Activated CD4-positive, alpha-beta memory T cell treated with anti-CD3 and anti-CD28 coated beads for 36 hours (primary cell): ENCODE data around the gene ERGIC3. TPM values are rescaled to one million over a fixed set of nuclear protein-coding genes. Genes with fewer than 3 reads are reported as not detected.

ENCODE experiments used
- CTCF ChIA-PET: fragments of 350-600 bp; sonication (Branson Sonifier 250); formaldehyde crosslinking; loops from one replicate; lab custom pipeline; 2021; ENCODE audit warnings: antibody characterized with exemption, inconsistent platforms; lab: Charles Lee
- POLR2A ChIA-PET: fragments of 350-600 bp; sonication (Branson Sonifier 250); formaldehyde crosslinking; loops from one replicate; lab custom pipeline; 2021; ENCODE audit warnings: antibody characterized with exemption; lab: Charles Lee
- DNase-seq: peaks from one replicate; pipeline ENCODE4 v3.0.0-alpha.2; 2020
- H3K27ac Mint-ChIP-seq: one replicate; pipeline ENCODE4 v1.8.0; 2021; ENCODE audit warnings: mixed read lengths
- H3K27me3 Mint-ChIP-seq: one replicate; pipeline ENCODE4 v1.8.0; 2021; ENCODE audit warnings: mixed read lengths
- H3K36me3 Mint-ChIP-seq: one replicate; pipeline ENCODE4 v1.8.0; 2021; ENCODE audit warnings: mixed read lengths
- H3K4me1 Mint-ChIP-seq: one replicate; pipeline ENCODE4 v1.8.0; 2021; ENCODE audit warnings: low read depth, mixed read lengths
- H3K4me3 Mint-ChIP-seq: one replicate; pipeline ENCODE4 v1.8.0; 2021; ENCODE audit warnings: mild to moderate bottlenecking, mixed read lengths
- H3K9me3 Mint-ChIP-seq: one replicate; pipeline ENCODE4 v1.8.0; 2021; ENCODE audit warnings: mixed read lengths
- intact Hi-C: fragments of 100-400 bp; cut with micrococcal nuclease; formaldehyde crosslinking; loops from one replicate; pipeline ENCODE4 v1.15.1; 2023
- total RNA-seq, 2 experiments: library from RNA; stranded (reverse); gene quantifications; one replicate each; pipeline ENCODE4 v1.2.3, GENCODE V29; 2021

The ERGIC3 gene
- total RNA-seq, 2 experiments from 2014 or later, result 109 to 120 TPM

DNA sequence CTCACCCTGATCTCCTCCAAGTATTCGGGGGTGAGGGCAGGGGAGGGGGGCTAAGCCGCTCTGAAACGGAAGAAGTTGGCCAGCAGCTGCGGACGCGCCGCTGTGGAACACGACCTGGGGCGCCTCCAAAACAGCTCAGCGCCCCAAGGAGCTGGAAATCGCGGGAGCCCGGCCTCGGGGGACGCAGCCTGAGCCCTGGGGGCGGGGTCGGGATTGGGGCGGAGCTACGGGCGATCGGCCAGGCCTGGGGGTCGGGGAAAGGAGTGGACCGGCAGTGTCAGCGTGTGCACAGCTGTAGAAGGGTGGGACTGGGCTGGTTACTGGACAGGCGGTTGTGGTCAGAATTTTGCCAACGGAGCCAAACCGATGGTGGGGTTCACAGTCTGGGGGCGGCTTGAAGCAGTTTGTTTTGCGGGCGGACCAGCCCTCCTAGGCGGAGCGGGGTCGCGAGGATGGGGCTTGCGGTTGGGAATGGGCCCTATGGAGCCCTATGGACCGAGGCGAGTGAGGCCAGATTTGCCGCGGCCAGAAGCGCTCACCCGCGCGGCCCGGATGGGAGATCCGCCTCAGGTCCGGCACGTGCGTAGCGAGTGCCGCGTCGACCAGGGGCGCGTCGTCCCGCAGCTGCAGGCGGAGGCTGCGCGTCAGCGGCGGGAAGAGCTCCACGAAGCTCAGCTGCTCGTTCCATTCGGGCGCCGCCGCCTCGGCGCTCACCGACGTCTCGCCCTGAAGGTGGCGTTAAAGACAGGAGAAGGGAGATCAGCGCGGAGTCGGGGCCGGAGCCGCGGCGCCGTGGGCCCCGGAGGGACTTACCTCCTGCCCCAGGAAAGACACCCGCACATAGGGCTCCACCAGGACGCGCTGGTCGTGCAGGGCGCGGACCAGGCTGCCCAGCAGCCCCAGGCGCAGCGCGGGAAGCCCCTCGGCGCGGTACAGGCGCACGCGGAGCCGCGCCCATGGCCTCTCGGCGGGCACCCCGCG, 59.4 kb downstream of the ERGIC3 start:
- Mint-ChIP-seq H3K9me3 (no peaks in the 10 kb centered on the region), H3K36me3 (no peaks in the 10 kb centered on the region), H3K27me3 (peaks cover 18% of the 10 kb centered on the region), H3K27ac (no peak overlapping the region), H3K4me1 (peaks cover 9% of the 10 kb centered on the region), H3K4me3 (peak overlapping the region; percentile 67)
- ChIA-PET POLR2A (interaction anchor here (0.7 to 2.1 kb wide), 3 partner anchors 14 to 63 kb away, joined by 3 to 8 read pairs (median 6); partner anchors contain the start of genes ERGIC3 and SPAG4), CTCF (interaction anchor here (0.6 to 2.0 kb wide), 25 partner anchors 13 to 504 kb away, joined by 3 to 16 read pairs (median 4); partner anchors contain the start of genes ERGIC3, NFS1, ROMO1 and SCAND1)
- peak; percentile 89 for DNase-seq
- intact Hi-C loops, result loop anchor here (1.0 to 5.0 kb wide), 4 partner anchors 15 to 351 kb away; partner anchors contain the start of gene SCAND1

GRCh38 chr20:35601990-35602389, 60.1 kb downstream of the ERGIC3 start:
- POLR2A ChIA-PET, result interaction anchor here (0.7 to 2.1 kb wide), 4 partner anchors 14 to 62 kb away, joined by 3 to 8 read pairs (median 4); partner anchors contain the start of genes ERGIC3 and SPAG4
- no peaks in the 10 kb centered on the region for H3K9me3 Mint-ChIP-seq
- intact Hi-C loops, result loop anchor here (1.0 to 5.0 kb wide), 4 partner anchors 14 to 350 kb away; partner anchors contain the start of gene SCAND1
- no peaks in the 10 kb centered on the region for H3K36me3 Mint-ChIP-seq
- no peak for DNase-seq
- no peak overlapping the region for H3K27ac Mint-ChIP-seq
- H3K4me1 Mint-ChIP-seq, result peaks cover 9% of the 10 kb centered on the region
- no peak overlapping the region for H3K4me3 Mint-ChIP-seq
- CTCF ChIA-PET, result interaction anchor here (1.0 to 2.0 kb wide), 18 partner anchors 14 to 352 kb away, joined by 3 to 16 read pairs (median 5); partner anchors contain the start of genes ERGIC3, NFS1, ROMO1 and SCAND1
- H3K27me3 Mint-ChIP-seq, result peaks cover 18% of the 10 kb centered on the region

GRCh38 chr20:35602851-35603495, 61.1 kb downstream of the ERGIC3 start:
- DNase-seq, result no peak
- POLR2A ChIA-PET, result interaction anchor here (1.3 kb wide), 1 partner anchor 61 kb away, joined by 3 read pairs; no protein-coding TSS in a partner anchor
- CTCF ChIA-PET, result interaction anchor here (1.1 to 1.4 kb wide), 2 partner anchors 16 to 351 kb away, joined by 3 to 5 read pairs; partner anchors contain the start of gene SCAND1
- Mint-ChIP-seq H3K27me3 (peaks cover 17% of the 10 kb centered on the region), H3K27ac (no peak overlapping the region), H3K36me3 (no peaks in the 10 kb centered on the region), H3K9me3 (no peaks in the 10 kb centered on the region), H3K4me1 (peaks cover 9% of the 10 kb centered on the region), H3K4me3 (no peak overlapping the region)
- intact Hi-C loops, result loop anchor here (5.0 kb wide), 2 partner anchors 279 to 349 kb away; partner anchors contain the start of gene SCAND1

- ChIA-PET POLR2A (no interaction called here), CTCF (interaction anchor here (0.7 to 2.3 kb wide), 4 partner anchors 12 to 389 kb away, joined by 3 to 12 read pairs (median 4); partner anchors contain the start of gene SPAG4)
- peaks cover 17% of the 10 kb centered on the region for H3K27me3 Mint-ChIP-seq
- H3K27ac Mint-ChIP-seq, result no peak overlapping the region
- no peaks in the 10 kb centered on the region for H3K36me3 Mint-ChIP-seq
- intact Hi-C loops, result loop anchor here (5.0 kb wide), 2 partner anchors 278 to 348 kb away; partner anchors contain the start of gene SCAND1
- H3K4me3 Mint-ChIP-seq, result no peak overlapping the region
- peaks cover 9% of the 10 kb centered on the region for H3K4me1 Mint-ChIP-seq
- H3K9me3 Mint-ChIP-seq, result no peaks in the 10 kb centered on the region
- DNase-seq, result no peak
Measured at GRCh38 chr20:35603695-35604448, 62.0 kb downstream of the ERGIC3 start.

DNA sequence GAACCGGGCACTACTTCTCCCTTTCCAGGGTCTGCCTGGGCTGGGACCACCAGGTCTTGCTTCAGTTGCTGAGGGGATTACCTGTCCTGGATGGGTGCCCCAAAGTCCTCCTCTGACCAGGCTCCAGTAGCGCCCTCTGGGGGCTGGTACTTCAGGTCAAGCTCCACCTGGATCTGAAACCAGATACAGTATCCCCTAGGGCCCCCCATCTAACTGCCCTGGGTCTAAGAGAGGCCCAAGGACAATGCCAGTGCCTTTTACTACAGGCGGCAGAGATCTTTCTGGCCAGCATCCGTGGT, 62.5 kb downstream of the ERGIC3 start:
- Mint-ChIP-seq H3K4me1 (peaks cover 9% of the 10 kb centered on the region), H3K36me3 (no peaks in the 10 kb centered on the region), H3K27ac (no peak overlapping the region), H3K9me3 (no peaks in the 10 kb centered on the region), H3K27me3 (peaks cover 17% of the 10 kb centered on the region), H3K4me3 (no peak overlapping the region)
- CTCF ChIA-PET, result interaction anchor here (0.7 to 2.3 kb wide), 3 partner anchors 11 to 388 kb away, joined by 3 to 12 read pairs (median 4); partner anchors contain the start of gene SPAG4
- intact Hi-C loops, result loop anchor here (5.0 kb wide), 2 partner anchors 278 to 348 kb away; partner anchors contain the start of gene SCAND1
- peak; percentile 29 for DNase-seq
- POLR2A ChIA-PET, result no interaction called here

DNA sequence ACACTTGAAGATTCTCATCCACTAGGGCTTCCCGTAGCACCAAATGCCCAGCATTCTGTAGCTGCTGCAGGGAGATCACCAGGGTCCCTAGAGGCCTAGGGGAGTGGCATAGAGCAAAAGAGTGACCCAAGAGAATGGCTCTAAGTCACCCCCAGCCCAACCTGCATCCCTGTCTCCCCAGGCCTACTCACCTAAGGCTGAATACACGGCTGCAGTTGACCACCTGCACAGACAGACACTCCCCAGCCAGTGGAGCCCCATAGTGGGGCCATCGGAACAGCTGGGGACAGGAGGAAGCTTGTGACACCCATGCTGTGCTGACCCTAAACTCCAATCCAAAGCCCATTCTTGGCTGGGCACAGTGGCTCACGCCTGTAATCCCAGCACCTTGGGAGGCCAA, 64.2 kb downstream of the ERGIC3 start:
- Mint-ChIP-seq H3K27me3 (peaks cover 14% of the 10 kb centered on the region), H3K36me3 (no peaks in the 10 kb centered on the region), H3K9me3 (no peaks in the 10 kb centered on the region), H3K4me1 (peaks cover 4% of the 10 kb centered on the region), H3K27ac (no peak overlapping the region), H3K4me3 (no peak overlapping the region)
- ChIA-PET CTCF (interaction anchor here (1.0 to 2.3 kb wide), 2 partner anchors 14 to 96 kb away, joined by 3 to 12 read pairs; no protein-coding TSS in a partner anchor), POLR2A (interaction anchor here (1.2 kb wide), 1 partner anchor 97 kb away, joined by 3 read pairs; no protein-coding TSS in a partner anchor)
- intact Hi-C loops, result no loop called here
- no peak for DNase-seq

Other genes with a start within 250 kb of the ERGIC3 start
- not detected for gene FAM83C, start 249.7 kb upstream of the ERGIC3 start, total RNA-seq
- 10 to 100 TPM; 44.4 to 48.6 TPM for gene UQCC1, start 130.1 kb upstream of the ERGIC3 start, total RNA-seq
- not detected for gene GDF5, start 103.8 kb upstream of the ERGIC3 start, total RNA-seq
- gene CEP250, start 86.5 kb upstream of the ERGIC3 start, total RNA-seq, result 10 to 100 TPM; 47.2 to 60.8 TPM
- gene C20orf173, start 12.4 kb upstream of the ERGIC3 start, total RNA-seq, result not detected
- 1 to 10 TPM; 7.5 to 9.4 TPM for gene SPAG4, start 73.8 kb downstream of the ERGIC3 start, total RNA-seq
- gene CPNE1, start 122.8 kb downstream of the ERGIC3 start, total RNA-seq, result 100 to 1,000 TPM; 242 to 253 TPM
- gene RBM12, start 122.8 kb downstream of the ERGIC3 start, total RNA-seq, result 100 to 1,000 TPM; 110 to 114 TPM
- gene NFS1, start 157.3 kb downstream of the ERGIC3 start, total RNA-seq, result 10 to 100 TPM; 36.9 to 40.8 TPM
- 100 to 1,000 TPM; 141 to 142 TPM for gene ROMO1, start 157.3 kb downstream of the ERGIC3 start, total RNA-seq
- gene RBM39, start 200.2 kb downstream of the ERGIC3 start, total RNA-seq, result 100 to 1,000 TPM; 243 to 259 TPM
- gene PHF20, start 229.9 kb downstream of the ERGIC3 start, total RNA-seq, result 10 to 100 TPM; 49.1 to 50.5 TPM